Transverse colon (tissue), 4 donors: Measurements from ENCODE around the gene KCNK15.

Experiments used
- POLR2A ChIP-seq: fragments of 450-650 bp; IDR thresholded peaks from one replicate; pipeline ENCODE4 v1.6.1; 2016; ENCODE audit warnings: antibody characterized with exemption, mild to moderate bottlenecking, moderate library complexity
- POLR2AphosphoS5 ChIP-seq, 3 donors: sonication (generic); formaldehyde crosslinking; IDR thresholded peaks; one replicate each; pipeline ENCODE4 v1.6.1; 2016; ENCODE audit warnings: antibody characterized with exemption in 3 of 3
- TF ChIP-seq, protein P1 (sequence below), 5 experiments: fragments of 200-600 bp in 3 of 5; fragments of 450-650 bp in 2 of 5; sonication (generic) in 3 of 5; IDR thresholded peaks; 1 replicate in 2 of 5; 2 replicates in 3 of 5; pipeline ENCODE4 v1.5.1; 2016 to 2017; ENCODE audit warnings: antibody characterized with exemption in 5 of 5, inconsistent platforms in 3 of 5, mild to moderate bottlenecking in 2 of 5, moderate library complexity in 1 of 5

DNA sequence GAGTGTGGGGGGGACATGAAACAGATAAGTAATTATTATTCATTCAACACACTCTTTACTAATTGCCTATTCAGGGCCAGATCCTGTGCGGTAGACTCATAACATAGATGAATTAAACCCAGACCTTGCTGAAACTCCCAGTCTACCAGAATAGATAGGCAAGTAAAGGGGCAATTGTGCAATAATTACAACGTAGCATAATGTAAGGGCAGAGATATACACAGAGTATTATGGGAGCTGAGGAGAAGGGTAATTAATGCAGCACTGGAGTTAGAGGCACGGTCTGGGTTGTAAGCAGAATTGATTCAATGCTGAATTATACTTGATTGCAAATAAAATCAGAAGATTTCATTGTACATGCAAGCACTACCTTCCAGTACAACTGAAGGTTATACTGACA lies 35.5 kb downstream of the KCNK15 start:
- TF ChIP-seq POLR2A (no peak), POLR2AphosphoS5 (IDR thresholded peaks at IDR 0.05) (no peak)
- TF ChIP-seq, protein P1, sequence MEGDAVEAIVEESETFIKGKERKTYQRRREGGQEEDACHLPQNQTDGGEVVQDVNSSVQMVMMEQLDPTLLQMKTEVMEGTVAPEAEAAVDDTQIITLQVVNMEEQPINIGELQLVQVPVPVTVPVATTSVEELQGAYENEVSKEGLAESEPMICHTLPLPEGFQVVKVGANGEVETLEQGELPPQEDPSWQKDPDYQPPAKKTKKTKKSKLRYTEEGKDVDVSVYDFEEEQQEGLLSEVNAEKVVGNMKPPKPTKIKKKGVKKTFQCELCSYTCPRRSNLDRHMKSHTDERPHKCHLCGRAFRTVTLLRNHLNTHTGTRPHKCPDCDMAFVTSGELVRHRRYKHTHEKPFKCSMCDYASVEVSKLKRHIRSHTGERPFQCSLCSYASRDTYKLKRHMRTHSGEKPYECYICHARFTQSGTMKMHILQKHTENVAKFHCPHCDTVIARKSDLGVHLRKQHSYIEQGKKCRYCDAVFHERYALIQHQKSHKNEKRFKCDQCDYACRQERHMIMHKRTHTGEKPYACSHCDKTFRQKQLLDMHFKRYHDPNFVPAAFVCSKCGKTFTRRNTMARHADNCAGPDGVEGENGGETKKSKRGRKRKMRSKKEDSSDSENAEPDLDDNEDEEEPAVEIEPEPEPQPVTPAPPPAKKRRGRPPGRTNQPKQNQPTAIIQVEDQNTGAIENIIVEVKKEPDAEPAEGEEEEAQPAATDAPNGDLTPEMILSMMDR (IDR thresholded peaks at IDR 0.05), result no peak
